Mesodermal cell (in vitro differentiated cells): ENCODE measurements around the gene MLLT11. TPM values are rescaled to one million over a fixed set of nuclear protein-coding genes. Genes with fewer than 3 reads are reported as not detected.

ENCODE experiments used
- H3K27ac ChIP-seq: 2 replicates; pipeline ENCODE4 v1.7.0; 2013; ENCODE audit warnings: mild to moderate bottlenecking, low read depth, low read length, moderate library complexity; ENCODE audit not compliant: severe bottlenecking
- H3K36me3 ChIP-seq: 2 replicates; pipeline ENCODE4 v1.7.1; 2013; ENCODE audit warnings: mild to moderate bottlenecking, low read length, moderate library complexity; ENCODE audit not compliant: control insufficient read depth, insufficient read depth
- H3K4me1 ChIP-seq: one replicate; pipeline ENCODE4 v1.7.1; 2013; ENCODE audit warnings: mild to moderate bottlenecking, low read length; ENCODE audit not compliant: insufficient read depth, control insufficient read depth, poor library complexity, severe bottlenecking
- H3K4me3 ChIP-seq: 2 replicates; pipeline ENCODE4 v1.7.0; 2013; ENCODE audit warnings: low read length, control low read depth, mild to moderate bottlenecking; ENCODE audit not compliant: insufficient read depth, poor library complexity, severe bottlenecking; ENCODE audit errors: extremely low read depth
- H3K9me3 ChIP-seq: 2 replicates; pipeline ENCODE4 v1.7.1; 2013; ENCODE audit warnings: mild to moderate bottlenecking, low read length, moderate library complexity; ENCODE audit not compliant: control insufficient read depth
- WGBS, 2 experiments: methylation state at CpG; one replicate each; pipeline ENCODE4 v1.1.5; 2013; ENCODE audit warnings: missing lambda C conversion rate in 2 of 2; ENCODE audit not compliant: insufficient coverage in 2 of 2; 5-methylcytosine and 5-hydroxymethylcytosine counted together
- polyA plus RNA-seq, 2 experiments: library from polyadenylated mRNA; stranded (reverse); fragments of 50-300 nt; gene quantifications; one replicate each; pipeline ENCODE4 v1.2.3, GENCODE V29; 2013

Gene MLLT11, protein sequence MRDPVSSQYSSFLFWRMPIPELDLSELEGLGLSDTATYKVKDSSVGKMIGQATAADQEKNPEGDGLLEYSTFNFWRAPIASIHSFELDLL
- polyA plus RNA-seq (2013, experiment 1 of 2): 98.2 TPM
- 89.4 TPM for polyA plus RNA-seq (2013, experiment 2 of 2)

DNA sequence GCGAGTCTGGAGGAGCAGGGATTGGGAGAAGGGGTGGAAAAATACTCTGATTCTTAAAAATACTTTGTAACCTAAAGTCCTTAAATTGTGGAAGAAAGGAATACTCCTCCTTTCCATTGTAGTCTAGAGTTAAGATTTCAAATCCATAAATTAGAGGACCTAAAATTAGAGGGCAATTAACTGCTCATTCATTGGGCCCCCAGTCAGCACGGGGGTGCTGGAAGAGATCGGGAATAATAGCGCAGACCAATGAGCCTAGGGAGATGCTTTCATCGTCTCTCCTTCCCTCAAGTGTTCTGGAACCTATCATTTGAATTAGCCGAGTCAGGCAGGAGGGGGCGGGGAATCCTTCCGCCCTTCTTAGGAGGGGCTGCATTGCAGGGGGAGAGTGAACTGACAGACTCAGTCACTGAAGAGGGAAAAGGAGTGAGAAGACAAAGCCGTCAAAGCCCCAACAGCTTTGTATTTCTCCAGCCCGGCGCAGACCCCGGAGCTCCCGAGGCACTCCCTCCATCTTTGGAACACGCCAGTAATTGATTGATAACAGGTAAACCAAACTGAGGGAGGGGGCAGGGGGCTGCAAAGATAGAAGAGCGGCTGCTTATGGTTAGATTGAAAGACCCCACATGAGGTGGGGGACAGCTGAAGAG, at the start of gene MLLT11:
Gene MLLT11, plus strand, starts transcription at position 391 of the 650 bp plus-strand sequence. CDS start 6,828 bp downstream, outside the sequence.
- Histone ChIP-seq H3K36me3 (peaks cover 63% of the 10 kb centered on the region), H3K27ac (peak within 1 kb of the TSS; percentile 94), H3K4me3 (peak within 1 kb of the TSS; percentile 98), H3K9me3 (no peaks in the 10 kb centered on the region), H3K4me1 (peaks cover 31% of the 10 kb centered on the region)
- WGBS, 2 experiments: 0 to 2% methylated on average over 1 to 11 of the region's 15 CpGs

DNA sequence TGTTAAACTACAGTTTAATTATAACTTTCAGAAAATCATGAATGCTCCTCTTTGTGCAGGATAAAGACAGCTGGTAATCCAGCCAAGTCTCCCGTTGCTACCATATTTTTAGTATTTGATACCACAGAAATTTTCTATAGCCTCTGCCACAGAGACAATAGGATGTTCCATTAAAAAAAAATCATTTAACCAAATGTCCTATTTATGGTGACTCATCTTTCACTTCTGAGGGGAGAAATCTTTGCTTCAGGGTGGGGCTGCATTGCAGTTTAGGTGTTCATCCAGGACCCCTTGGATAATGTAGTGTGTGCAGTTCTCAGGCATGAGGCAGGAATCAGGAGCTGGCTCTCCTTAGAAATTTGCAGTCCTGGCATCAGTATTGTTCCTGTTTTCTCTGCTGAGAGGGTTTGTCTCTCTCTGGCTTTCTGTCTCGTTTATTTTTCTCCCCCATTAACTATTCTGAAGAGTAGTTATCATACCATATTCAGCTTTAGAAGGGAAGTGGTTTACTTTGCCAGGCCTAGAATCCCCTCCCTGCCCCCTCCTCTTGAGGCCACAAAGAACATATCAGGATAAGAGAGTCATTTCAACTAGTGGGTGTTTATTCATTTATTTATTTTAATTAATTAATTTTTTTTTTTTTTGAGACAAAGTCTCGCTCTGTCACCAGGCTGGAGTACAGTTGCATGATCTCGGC, 48.9 kb upstream of the MLLT11 start:
- Histone ChIP-seq H3K9me3 (no peaks in the 10 kb centered on the region), H3K4me3 (no peak overlapping the region), H3K27ac (no peak overlapping the region), H3K36me3 (peaks cover 2% of the 10 kb centered on the region), H3K4me1 (peaks cover 7% of the 10 kb centered on the region)
- 94 to 100% methylated on average over 1 to 3 of the region's 4 CpGs for WGBS, 2 experiments

DNA sequence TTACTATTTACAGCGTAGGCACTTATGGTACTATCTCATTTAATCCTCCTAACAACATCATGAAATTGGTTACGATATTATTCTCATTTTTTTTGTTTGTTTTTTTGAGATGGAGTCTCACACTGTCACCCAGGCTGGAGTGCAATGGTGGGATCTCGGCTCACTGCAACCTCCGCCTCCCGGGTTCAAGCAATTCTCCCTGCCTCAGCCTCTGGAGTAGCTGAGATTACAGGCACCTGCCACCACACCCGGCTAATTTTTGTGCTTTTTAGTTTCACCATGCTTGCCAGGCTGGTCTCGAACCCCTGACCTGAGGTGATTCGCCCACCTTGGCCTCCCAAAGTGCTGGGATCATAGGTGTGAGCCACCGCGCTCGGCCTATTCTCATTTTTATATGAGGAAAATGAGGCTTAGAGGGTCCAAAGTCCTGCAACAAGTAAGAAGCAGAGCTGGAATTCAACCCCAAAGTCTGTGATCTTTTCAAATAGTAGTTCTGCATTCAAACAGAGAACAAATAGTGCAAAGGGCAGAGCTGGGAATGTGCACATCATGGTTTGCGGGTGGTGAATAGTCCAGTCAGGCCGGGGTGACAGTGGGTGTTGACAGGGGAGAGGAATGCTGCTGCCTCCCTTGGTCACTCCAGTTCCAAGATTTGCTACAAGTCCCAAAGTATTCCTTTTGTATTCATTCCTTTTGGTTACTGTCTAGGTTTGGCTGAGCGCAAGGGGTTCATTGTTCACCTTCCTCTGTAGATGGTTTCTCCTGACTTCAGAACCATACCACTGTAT, 47.3 kb upstream of the MLLT11 start:
- Histone ChIP-seq H3K4me1 (peaks cover 2% of the 10 kb centered on the region), H3K27ac (no peak overlapping the region), H3K4me3 (no peak overlapping the region), H3K36me3 (peaks cover 2% of the 10 kb centered on the region), H3K9me3 (no peaks in the 10 kb centered on the region)
- WGBS, 2 experiments: 92 to 93% methylated on average over 11 of the region's 14 CpGs

DNA sequence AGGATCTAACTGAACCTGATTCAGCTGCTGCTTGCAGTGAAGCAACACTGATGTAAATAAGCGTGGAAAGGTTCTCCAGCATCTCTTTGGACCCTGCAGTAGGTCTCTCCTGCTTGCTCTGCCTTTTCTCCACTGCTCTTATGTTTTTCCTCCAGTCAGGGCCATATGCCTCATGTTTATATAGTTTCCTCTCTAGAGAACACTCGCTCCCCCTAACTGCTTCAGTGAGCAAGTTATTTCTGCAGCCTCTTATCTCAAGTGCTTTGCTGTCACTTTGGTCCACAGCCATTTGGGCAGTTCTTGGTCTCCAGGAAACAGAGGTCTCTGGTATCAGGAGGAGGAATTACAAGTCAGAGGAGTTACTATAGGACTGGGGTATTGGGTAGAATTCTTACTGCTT, 46.7 kb upstream of the MLLT11 start:
- no peak overlapping the region for H3K27ac ChIP-seq

DNA sequence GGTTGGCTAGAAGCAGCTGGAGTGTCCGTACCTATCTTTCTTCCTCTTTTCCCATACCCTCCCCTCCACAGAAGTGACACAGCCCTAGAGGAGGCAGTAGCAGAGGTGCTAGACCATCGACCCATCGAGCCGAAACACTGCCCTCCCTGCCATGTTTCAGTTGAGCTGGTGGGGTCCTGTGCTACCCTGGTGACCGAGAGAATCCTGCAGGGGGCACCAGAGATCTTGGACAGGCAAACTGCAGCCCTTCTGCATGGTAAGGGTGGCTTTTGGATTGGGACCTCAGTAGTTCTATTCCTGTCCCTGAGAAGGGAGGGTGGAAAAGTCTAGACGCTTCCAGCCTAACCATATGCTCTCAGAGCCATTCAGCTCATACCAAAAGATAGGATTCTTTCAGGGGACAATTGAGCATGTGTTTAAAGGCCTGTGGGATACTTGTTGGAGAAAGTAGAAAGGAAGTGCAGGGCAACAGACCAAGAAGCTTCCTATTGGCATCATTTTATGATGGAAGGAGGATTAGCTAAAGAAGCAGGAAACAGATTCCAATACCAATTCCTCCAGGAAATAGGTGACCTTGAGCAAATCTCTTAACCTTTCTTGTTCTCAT, 35.6 kb upstream of the MLLT11 start:
- no peak overlapping the region for H3K4me3 ChIP-seq
- no peaks in the 10 kb centered on the region for H3K4me1 ChIP-seq
- WGBS, 2 experiments: 26 to 29% methylated on average over 4 of the region's 6 CpGs
- H3K9me3 ChIP-seq: no peaks in the 10 kb centered on the region
- H3K36me3 ChIP-seq: peaks cover 50% of the 10 kb centered on the region
- peak overlapping the region; percentile 16 for H3K27ac ChIP-seq

More for the DNA sequence above, 46.7 kb upstream of the MLLT11 start:
- WGBS, 2 experiments: 79 to 84% methylated on average over 2 of the region's 2 CpGs
- Histone ChIP-seq H3K4me1 (no peaks in the 10 kb centered on the region), H3K36me3 (peaks cover 6% of the 10 kb centered on the region), H3K9me3 (no peaks in the 10 kb centered on the region), H3K4me3 (no peak overlapping the region)

DNA sequence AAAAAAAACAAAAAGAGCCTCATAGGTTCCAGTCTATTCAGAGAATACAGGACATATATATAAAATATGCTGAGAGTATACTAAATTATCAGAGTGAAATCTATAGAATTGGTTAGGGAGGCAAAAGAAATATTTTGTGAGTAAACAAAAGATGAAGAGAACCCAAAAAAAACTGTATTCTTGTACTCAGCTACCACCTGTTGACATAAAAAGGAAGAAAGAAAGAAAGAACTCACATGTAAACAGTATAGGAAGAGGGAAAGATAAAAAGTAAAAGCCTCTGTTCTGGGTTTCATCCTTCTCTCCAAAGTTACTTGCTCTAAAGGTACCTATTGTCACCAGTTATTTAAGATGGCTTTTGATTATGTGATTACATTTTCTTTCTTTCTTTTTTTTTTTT, 33.7 kb upstream of the MLLT11 start:
- Histone ChIP-seq H3K4me3 (no peak overlapping the region), H3K27ac (no peak overlapping the region), H3K36me3 (peaks cover 60% of the 10 kb centered on the region), H3K9me3 (no peaks in the 10 kb centered on the region), H3K4me1 (no peaks in the 10 kb centered on the region)

DNA sequence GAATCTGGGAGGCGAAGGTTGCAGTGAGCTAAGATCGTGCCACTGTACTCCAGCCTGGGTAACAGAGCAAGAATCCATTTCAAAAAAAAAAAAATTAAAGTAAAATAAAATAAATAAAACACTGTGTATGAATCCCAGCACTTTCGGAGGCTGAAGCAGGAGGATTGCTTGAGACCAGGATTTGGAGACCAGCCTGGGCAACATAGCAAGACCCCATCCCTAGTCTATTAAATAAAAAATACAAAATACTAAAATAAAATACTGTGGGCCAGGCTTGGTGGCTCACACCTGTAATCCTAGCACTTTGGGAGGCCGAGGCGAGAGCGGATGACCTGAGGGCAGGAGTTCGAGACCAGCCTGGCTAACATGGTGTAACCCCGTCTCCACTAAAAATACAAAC, 28.0 kb upstream of the MLLT11 start:
- Histone ChIP-seq H3K36me3 (peaks cover 59% of the 10 kb centered on the region), H3K27ac (no peak overlapping the region), H3K4me1 (no peaks in the 10 kb centered on the region), H3K4me3 (no peak overlapping the region), H3K9me3 (no peaks in the 10 kb centered on the region)
- 94 to 96% methylated on average over 5 of the region's 8 CpGs for WGBS, 2 experiments

DNA sequence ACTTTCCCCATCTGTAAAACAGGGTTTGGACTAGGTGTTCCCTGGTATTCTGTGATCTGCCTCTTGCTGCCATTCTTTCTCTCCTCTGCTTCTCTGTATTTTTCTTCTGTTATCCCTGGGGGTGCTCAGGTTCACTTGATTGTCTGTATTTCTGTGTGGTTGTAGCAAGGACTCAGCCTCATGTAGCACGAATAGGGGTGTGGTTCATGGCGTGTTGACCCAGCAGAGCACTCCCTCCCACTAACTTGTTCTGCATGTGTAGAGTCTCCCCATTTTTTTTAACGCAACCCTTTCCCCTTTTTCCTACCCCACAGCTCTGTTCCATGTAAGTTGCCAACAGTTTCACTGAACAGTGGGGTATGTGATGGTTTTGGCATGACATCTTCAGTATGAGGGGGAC, 25.0 kb upstream of the MLLT11 start:
- no peaks in the 10 kb centered on the region for H3K9me3 ChIP-seq
- no peak overlapping the region for H3K27ac ChIP-seq
- H3K36me3 ChIP-seq: peaks cover 36% of the 10 kb centered on the region
- no peak overlapping the region for H3K4me3 ChIP-seq
- WGBS, 2 experiments: no CpG with 5 or more reads among the region's 3 CpGs
- no peaks in the 10 kb centered on the region for H3K4me1 ChIP-seq

DNA sequence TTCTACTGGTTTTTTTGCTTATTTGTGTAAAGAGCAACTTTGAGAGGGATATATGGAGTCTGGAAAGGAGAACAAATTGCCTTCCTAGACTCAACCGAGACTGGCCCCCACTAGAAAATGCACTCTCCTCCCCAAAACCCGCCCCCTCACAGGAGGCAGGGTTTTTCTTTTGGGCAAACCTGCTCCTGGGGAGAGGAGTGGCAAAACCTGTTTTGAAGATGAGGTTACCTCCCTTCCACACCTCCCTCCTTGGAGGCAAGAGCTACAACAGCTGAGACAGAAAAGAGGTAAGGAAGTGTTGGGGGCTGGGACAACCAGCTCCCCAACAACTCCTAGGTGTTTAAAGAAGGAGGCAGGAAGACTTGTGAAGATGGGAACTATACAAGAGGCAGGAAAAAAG, 23.8 kb upstream of the MLLT11 start, which contains the start of gene BNIPL:
Gene BNIPL, plus strand, starts transcription at position 231 of the 400 bp plus-strand sequence. Its CDS starts 140 bp downstream, at position 371.
- Histone ChIP-seq H3K9me3 (no peaks in the 10 kb centered on the region), H3K36me3 (peaks cover 28% of the 10 kb centered on the region), H3K27ac (no peak within 1 kb of the TSS), H3K4me3 (no peak within 1 kb of the TSS), H3K4me1 (no peaks in the 10 kb centered on the region)
- WGBS, 2 experiments: no CpG with 5 or more reads among the region's 2 CpGs

DNA sequence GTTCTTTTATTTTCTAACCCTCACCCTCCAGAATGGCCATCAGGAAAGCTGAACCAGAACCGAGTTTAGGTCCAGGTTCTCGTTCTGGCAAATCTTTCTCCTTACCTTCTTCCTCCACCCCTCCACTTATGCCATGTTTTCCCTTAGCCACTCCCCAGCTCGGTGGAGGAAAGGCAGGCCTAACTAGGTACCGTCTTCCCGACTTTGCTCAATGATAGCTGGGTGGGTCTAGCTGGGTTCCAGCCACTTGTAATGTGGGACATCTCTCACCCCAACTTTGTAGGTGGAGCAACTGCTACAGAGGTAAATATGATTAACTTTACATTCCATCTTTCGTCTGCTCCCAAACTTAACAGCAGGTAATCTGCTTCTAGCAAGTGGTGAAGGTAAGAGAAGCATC, 23.2 kb upstream of the MLLT11 start:
- H3K36me3 ChIP-seq: peaks cover 21% of the 10 kb centered on the region
- no peaks in the 10 kb centered on the region for H3K4me1 ChIP-seq
- H3K4me3 ChIP-seq: no peak overlapping the region
- H3K9me3 ChIP-seq: no peaks in the 10 kb centered on the region
- 74 to 94% methylated on average over 3 to 4 of the region's 6 CpGs for WGBS, 2 experiments
- H3K27ac ChIP-seq: no peak overlapping the region
